Effector CD4-positive, alpha-beta T cell (primary cell): ENCODE results near the gene AP1M2.
"Not testable (repeated sequence)": the region's sequence is repeated elsewhere in the genome, so short reads cannot be mapped to it uniquely, and the experiment has no call there.

ENCODE experiments used
- DNase-seq: peaks from one replicate; pipeline ENCODE4 v3.0.0-alpha.2; 2020

The AP1M2 gene

DNA sequence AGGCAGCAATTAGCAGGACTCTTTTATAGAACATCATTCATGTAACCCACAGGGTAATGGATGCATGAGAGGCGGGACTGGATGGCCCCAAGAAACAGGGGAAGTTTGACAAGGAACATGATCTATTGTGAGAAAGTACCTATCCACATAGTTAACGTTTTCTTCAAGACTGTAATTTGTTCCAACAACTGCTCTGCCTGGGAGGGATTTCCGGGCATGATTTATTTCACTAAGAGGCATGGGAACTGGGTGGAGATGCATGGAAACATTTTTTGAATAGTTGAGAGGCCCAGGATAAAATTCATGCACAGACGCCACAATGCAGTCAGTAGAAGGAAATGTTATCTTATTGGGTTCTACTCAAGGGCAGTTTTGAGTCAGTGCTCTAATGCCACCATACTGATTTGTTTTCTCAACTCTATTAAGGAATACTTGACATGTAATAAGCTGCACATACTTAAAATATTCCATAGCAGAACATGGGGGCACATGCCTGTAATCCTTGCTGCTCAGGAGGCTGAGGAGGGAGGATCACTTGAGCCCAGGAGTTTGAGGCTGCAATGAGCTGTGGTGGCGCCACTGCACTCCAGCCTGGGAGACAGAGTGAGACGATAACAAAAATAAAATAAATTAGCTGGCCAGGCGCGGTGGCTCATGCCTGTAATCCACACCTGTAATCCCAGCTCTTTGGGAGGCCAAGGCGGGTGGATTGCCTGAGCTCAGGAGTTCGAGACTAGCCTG is 53.3 kb downstream of the AP1M2 start:
- DNase-seq: no peak

DNA sequence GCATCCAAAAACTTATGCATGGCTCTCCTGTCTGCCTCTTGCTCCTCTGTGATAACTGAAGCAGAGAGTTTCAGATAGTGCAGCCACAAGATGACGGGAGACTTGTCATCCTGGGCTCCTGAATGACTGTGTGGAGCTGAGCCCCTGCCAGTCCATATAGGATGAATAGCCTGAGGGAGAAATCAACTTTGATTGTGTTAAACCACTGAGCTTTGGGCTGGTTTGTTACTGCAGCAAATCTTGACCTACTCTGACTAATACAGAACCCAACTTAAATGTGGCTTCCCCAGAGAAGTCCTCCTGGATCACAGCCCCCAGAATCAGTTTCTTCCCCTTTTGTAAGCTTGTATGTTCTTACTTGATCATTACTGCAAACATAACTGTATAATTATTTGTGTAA is 54.7 kb downstream of the AP1M2 start:
- DNase-seq: no peak

DNA sequence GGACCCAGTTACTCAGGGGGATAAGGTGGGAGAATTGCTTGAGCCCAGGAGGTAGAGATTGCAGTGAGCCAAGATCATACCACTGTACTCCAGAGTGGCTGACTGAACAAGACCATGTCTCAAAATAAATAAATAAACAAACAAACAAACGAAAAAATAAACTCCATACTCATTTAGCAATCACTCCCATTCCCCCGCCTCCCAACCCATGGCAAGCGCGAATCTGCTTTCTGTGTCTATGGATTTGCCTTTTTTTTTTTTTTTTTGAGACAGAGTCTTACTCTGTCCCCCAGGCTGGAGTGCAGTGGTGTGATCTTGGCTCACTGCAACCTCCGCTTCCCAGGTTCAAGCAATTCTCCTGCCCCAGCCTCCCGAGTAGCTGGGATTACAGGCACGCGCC is 60.2 kb downstream of the AP1M2 start:
- not testable (repeated sequence) for DNase-seq

DNA sequence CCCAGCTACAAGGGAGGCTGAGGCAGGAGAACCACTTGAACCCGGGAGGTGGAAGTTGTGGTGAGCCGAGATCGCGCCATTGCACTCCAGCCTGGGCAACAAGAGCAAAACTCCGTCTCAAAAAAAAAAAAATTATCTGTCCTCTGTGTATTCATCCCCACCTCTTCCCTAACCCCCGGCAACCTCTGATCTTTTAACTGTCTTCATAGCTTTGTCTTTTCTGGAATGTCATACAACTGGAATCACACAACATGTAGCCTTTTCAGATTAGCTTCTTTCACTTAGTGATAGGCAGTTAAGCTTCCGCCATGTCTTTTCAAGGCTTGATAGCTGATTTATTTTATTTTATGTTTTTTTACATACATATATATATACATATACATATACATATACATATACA is 61.5 kb downstream of the AP1M2 start:
- DNase-seq: no peak

DNA sequence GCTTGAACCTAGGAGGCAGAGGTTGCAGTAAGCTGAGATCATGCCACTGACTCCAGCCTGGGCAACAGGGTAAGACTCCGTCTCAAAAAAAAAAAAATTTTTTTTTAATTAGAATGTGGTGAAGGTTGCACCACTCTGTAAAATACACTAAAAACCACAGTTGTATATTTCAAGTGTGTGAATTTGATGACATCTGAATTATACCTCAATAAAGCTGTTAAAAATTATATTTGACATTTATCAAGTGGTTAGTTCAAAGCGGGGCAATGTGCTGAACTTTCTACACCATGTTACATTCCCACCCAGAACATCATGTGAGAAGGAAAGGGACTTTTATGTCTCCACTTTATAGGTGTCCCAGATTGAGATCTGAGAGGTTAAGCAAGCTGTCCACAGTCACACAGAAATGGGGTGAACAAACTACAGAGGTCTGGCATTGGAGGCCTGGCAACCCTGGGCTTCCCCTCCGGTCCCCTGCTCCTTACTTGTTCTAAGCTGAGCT is 63.9 kb downstream of the AP1M2 start:
- no peak for DNase-seq
